Peyer's patch (tissue), 4 donors: ENCODE data around the gene RASAL3.
"Not testable (repeated sequence)": the region's sequence is repeated elsewhere in the genome, so short reads cannot be mapped to it uniquely, and the experiment has no call there.

ENCODE experiments used
- CTCF ChIP-seq, 6 experiments: fragments of 450-650 bp in 4 of 6; fragments of 200-600 bp in 2 of 6; sonication (generic) in 1 of 6; IDR thresholded peaks; one replicate each; pipeline ENCODE4 v1.5.1; 2017 to 2019; ENCODE audit warnings: antibody characterized with exemption in 6 of 6, mild to moderate bottlenecking in 3 of 6, moderate library complexity in 1 of 6
- POLR2A ChIP-seq, 2 donors: fragments of 450-650 bp; IDR thresholded peaks; one replicate each; pipeline ENCODE4 v1.5.1; 2017; ENCODE audit warnings: antibody characterized with exemption in 2 of 2, mild to moderate bottlenecking in 2 of 2, moderate library complexity in 2 of 2

DNA sequence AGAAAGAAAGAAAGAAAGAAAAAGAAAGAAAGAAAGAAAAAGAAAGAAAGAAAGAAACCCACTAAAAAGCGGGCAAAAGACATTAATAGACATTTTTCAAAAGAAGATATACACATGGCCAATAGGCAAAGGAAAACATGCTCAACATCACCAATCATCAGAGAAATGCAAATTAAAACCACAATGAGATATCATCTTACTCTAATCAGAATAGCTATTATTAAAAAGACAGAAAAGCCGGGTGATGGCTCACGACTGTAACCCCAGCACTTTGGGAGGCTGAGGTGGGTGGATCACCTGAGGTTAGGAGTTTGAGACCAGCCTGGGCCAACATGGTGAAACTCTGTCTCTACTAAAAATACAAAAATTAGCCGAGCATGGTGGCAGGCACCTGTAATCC is 9.5 kb upstream of the RASAL3 start:
- not testable (repeated sequence) for TF ChIP-seq CTCF, POLR2A (IDR thresholded peaks at IDR 0.05)
